Endodermal cell (in vitro differentiated cells): ENCODE data around the gene C16orf54. TPM values are rescaled to one million over a fixed set of nuclear protein-coding genes. Genes with fewer than 3 reads are reported as not detected.
"Not testable (repeated sequence)": the region's sequence is repeated elsewhere in the genome, so short reads cannot be mapped to it uniquely, and the experiment has no call there.

Source experiments
- DNase-seq: peaks from one replicate; pipeline ENCODE4 v3.0.0-alpha.2; 2017
- H3K27ac ChIP-seq: 2 replicates; pipeline ENCODE4 v1.5.1; 2013; ENCODE audit warnings: mild to moderate bottlenecking, low read depth, low read length, moderate library complexity
- H3K27me3 ChIP-seq: 2 replicates; pipeline ENCODE4 v1.6.1; 2013; ENCODE audit warnings: mild to moderate bottlenecking, low read length, moderate library complexity; ENCODE audit not compliant: insufficient read depth, control insufficient read depth, poor library complexity, severe bottlenecking
- H3K36me3 ChIP-seq: 2 replicates; pipeline ENCODE4 v1.7.0; 2013; ENCODE audit warnings: mild to moderate bottlenecking, low read length, moderate library complexity; ENCODE audit not compliant: control insufficient read depth, insufficient read depth
- H3K4me1 ChIP-seq: one replicate; pipeline ENCODE4 v1.7.0; 2013; ENCODE audit warnings: low read length; ENCODE audit not compliant: control insufficient read depth, insufficient read depth
- H3K4me3 ChIP-seq: 2 replicates; pipeline ENCODE4 v1.5.1; 2013; ENCODE audit warnings: mild to moderate bottlenecking, low read length, moderate library complexity
- H3K9ac ChIP-seq: 2 replicates; pipeline ENCODE4 v1.6.1; 2013; ENCODE audit warnings: mild to moderate bottlenecking, low read length, moderate library complexity; ENCODE audit not compliant: poor library complexity, severe bottlenecking; ENCODE audit errors: extremely low read depth
- H3K9me3 ChIP-seq: 2 replicates; pipeline ENCODE4 v1.6.1; 2013; ENCODE audit warnings: mild to moderate bottlenecking, low read length, moderate library complexity; ENCODE audit not compliant: control insufficient read depth
- H3K27ac Mint-ChIP-seq: 2 replicates; pipeline ENCODE4 v1.8.0; 2020; ENCODE audit warnings: mixed read lengths
- H3K27me3 Mint-ChIP-seq: 2 replicates; pipeline ENCODE4 v1.8.0; 2021; ENCODE audit warnings: mild to moderate bottlenecking, mixed read lengths; ENCODE audit not compliant: insufficient read depth
- H3K36me3 Mint-ChIP-seq: 2 replicates; pipeline ENCODE4 v1.8.0; 2020; ENCODE audit warnings: low read depth, mixed read lengths
- H3K4me1 Mint-ChIP-seq: 2 replicates; pipeline ENCODE4 v1.8.0; 2020; ENCODE audit warnings: mixed read lengths
- H3K4me3 Mint-ChIP-seq: 2 replicates; pipeline ENCODE4 v1.8.0; 2020; ENCODE audit warnings: mild to moderate bottlenecking, moderate library complexity, mixed read lengths
- H3K9me3 Mint-ChIP-seq: 2 replicates; pipeline ENCODE4 v1.8.0; 2020; ENCODE audit warnings: mild to moderate bottlenecking, mixed read lengths
- CTCF ChIP-seq: fragments of 200-600 bp; sonication (generic); conservative IDR thresholded peaks from 2 replicates; pipeline ENCODE4 v1.5.0; 2021; ENCODE audit warnings: antibody characterized with exemption, mild to moderate bottlenecking
- WGBS, 2 experiments: methylation state at CpG; one replicate each; pipeline versions ENCODE4 v1.1.5 to v1.1.7; 2013; ENCODE audit warnings: missing lambda C conversion rate in 2 of 2, mixed read lengths in 1 of 2; ENCODE audit not compliant: insufficient coverage in 1 of 2, insufficient read length in 1 of 2; 5-methylcytosine and 5-hydroxymethylcytosine counted together
- total RNA-seq, 2 donors: library from RNA; stranded (reverse); fragmentation: NEBNext Ultra II Directional in 1 of 2; extraction: Animal tissue kit (Norgen Biotek cat#: 25700) in 1 of 2; gene quantifications; 2 replicates in 1 of 2; 3 replicates in 1 of 2; pipeline ENCODE4 v1.2.1, GENCODE V29; 2021

Gene C16orf54
- total RNA-seq, 2 donors from 2014 or later, result not detected

- 67 to 93% methylated on average over 3 to 4 of the region's 4 CpGs for WGBS, 2 experiments
- no peak overlapping the region for H3K4me3 Mint-ChIP-seq
Observed at GRCh38 chr16:29712809-29713208, 33.0 kb downstream of the C16orf54 start.

DNA sequence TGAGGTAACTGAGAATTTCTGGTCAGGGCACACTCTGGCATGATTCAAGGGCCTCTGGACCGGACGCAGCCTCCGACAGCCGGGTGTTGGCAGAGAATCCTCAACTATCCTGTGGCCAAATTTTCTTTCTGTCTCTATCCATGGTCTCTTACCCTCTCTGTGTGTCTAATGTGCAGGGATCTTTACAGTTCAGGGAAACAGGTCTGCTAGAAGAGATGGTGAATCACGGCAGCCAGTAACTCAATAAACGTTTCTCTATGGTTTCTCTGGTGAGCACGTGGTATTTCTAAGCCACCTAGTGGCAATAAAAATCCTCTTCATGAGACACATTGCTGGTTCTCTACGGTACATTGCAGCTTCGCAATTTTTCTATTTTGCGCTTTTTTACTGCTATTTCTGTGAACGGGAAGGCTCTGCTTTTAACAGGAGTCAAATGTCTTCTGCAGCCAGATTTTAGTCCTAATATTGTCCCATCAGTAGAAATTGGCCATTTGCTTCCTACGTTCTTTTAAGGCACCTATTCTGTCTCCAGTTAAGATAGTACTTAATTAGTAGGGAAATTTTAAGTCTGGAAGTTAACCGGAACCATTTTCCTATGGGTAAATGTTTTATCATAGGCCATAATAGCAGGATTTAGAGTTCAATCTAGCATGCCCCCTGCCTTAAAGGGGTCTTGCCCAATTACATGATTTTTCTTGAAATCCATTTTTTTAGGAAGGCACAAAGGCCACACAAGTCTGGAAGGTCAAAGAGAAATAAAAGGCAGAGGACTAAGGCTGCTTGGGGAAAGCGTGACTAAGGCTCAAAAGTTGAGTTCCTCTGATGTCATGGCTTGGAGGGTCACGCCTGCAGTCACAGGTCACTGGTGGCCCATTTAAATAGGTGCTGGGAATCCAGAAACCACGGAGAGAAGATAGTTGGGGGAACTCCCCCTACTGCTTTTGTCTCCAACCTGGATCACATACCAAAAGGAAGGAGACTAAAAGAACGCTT is 35.3 kb downstream of the C16orf54 start:
- H3K36me3 ChIP-seq, result peaks cover 5% of the 10 kb centered on the region
- H3K27me3 ChIP-seq, result no peaks in the 10 kb centered on the region
- Mint-ChIP-seq H3K27ac (peak overlapping the region; percentile 97), H3K36me3 (peaks cover 11% of the 10 kb centered on the region), H3K4me1 (peaks cover 9% of the 10 kb centered on the region), H3K9me3 (no peaks in the 10 kb centered on the region), H3K4me3 (peak overlapping the region; percentile 73), H3K27me3 (no peaks in the 10 kb centered on the region)
- peak overlapping the region; percentile 82 for H3K4me3 ChIP-seq
- no peaks in the 10 kb centered on the region for H3K4me1 ChIP-seq
- H3K9me3 ChIP-seq, result no peaks in the 10 kb centered on the region
- peak overlapping the region; percentile 45 for H3K9ac ChIP-seq
- DNase-seq, result peak; percentile 72
- WGBS, 2 experiments, result 20 to 32% methylated on average over 13 to 17 of the region's 17 CpGs
- peak; percentile 83 for TF ChIP-seq CTCF
- H3K27ac ChIP-seq, result no peak overlapping the region

More at GRCh38 chr16:29712809-29713208, 33.0 kb downstream of the C16orf54 start:
- H3K36me3 ChIP-seq, result peaks cover 16% of the 10 kb centered on the region
- Mint-ChIP-seq H3K4me1 (peaks cover 9% of the 10 kb centered on the region), H3K27ac (no peak overlapping the region), H3K36me3 (peaks cover 29% of the 10 kb centered on the region), H3K27me3 (no peaks in the 10 kb centered on the region), H3K9me3 (peaks cover 3% of the 10 kb centered on the region)
- no peak overlapping the region for H3K27ac ChIP-seq
- H3K9me3 ChIP-seq, result no peaks in the 10 kb centered on the region
- no peak overlapping the region for H3K9ac ChIP-seq
- H3K4me1 ChIP-seq, result no peaks in the 10 kb centered on the region
- no peaks in the 10 kb centered on the region for H3K27me3 ChIP-seq
- H3K4me3 ChIP-seq, result no peak overlapping the region
- no peak for DNase-seq
- TF ChIP-seq CTCF, result no peak

DNA sequence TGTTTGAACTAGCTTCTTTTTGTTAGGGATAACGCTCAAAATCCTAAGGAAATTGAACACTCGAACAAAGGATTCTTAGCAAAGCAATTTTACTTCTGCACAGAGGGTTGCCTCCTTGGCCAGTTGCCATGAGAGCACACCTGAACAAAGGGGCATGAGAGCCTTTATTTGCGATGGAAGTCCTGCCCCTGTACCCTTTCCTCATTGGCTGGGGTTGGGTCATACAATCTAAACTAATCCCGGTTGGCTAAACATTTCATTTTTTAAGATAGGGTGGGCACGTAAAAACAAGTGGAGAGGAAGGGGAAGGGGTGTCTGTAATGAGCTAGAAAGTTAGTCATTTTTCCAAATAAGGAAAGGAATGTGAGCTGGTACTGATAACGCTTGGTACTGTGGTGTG is 36.1 kb downstream of the C16orf54 start:
- H3K9me3 Mint-ChIP-seq, H3K27me3 Mint-ChIP-seq, H3K9me3 ChIP-seq, H3K36me3 ChIP-seq, H3K27ac ChIP-seq, H3K27me3 ChIP-seq, H3K36me3 Mint-ChIP-seq, H3K4me1 ChIP-seq, H3K4me1 Mint-ChIP-seq: not testable (repeated sequence)
- H3K9ac ChIP-seq, result peak overlapping the region; percentile 45
- Mint-ChIP-seq H3K4me3 (peak overlapping the region; percentile 73), H3K27ac (peak overlapping the region; percentile 97)
- peak; percentile 82 for DNase-seq
- peak overlapping the region; percentile 82 for H3K4me3 ChIP-seq
- WGBS, 2 experiments, result 11 to 12% methylated on average over 5 to 6 of the region's 6 CpGs
